NCI-H82 treated with DMSO at 0.1 percent for 48 hours (cell line): ENCODE measurements around the gene JPH4.
A peak's percentile ranks its signal among the peaks of the same experiment; 100 is the strongest.

Source experiments
- DNase-seq: peaks from one replicate; lab custom pipeline; 2025; ENCODE audit not compliant: unreplicated experiment; lab: John Stamatoyannopoulos, UW

JPH4 gene

GRCh38 chr14:23564876-23565275 is 13.7 kb downstream of the JPH4 start:
- no peak for DNase-seq

- DNase-seq, result no peak
Measured at GRCh38 chr14:23564181-23564812, 14.3 kb downstream of the JPH4 start.

- no peak for DNase-seq
Measured at GRCh38 chr14:23563473-23564180, 15.0 kb downstream of the JPH4 start.

- no peak for DNase-seq
Measured at GRCh38 chr14:23562822-23563472, 15.6 kb downstream of the JPH4 start.

GRCh38 chr14:23561873-23562821 is 16.4 kb downstream of the JPH4 start:
- DNase-seq, result no peak

- no peak for DNase-seq
Measured at GRCh38 chr14:23561259-23561658, 17.3 kb downstream of the JPH4 start.

GRCh38 chr14:23559926-23560520 is 18.6 kb downstream of the JPH4 start:
- no peak for DNase-seq

- DNase-seq, result peak; percentile 33
Measured at GRCh38 chr14:23559010-23559925, 19.3 kb downstream of the JPH4 start.

- DNase-seq, result no peak
Measured at GRCh38 chr14:23558346-23559009, 20.1 kb downstream of the JPH4 start.

- no peak for DNase-seq
Measured at GRCh38 chr14:23557946-23558345, 20.6 kb downstream of the JPH4 start.

- no peak for DNase-seq
Measured at GRCh38 chr14:23557521-23557920, 21.1 kb downstream of the JPH4 start.

GRCh38 chr14:23556700-23557440 is 21.7 kb downstream of the JPH4 start:
- no peak for DNase-seq

- DNase-seq, result peak; percentile 61
Measured at GRCh38 chr14:23555882-23556699, 22.5 kb downstream of the JPH4 start, which contains the start of gene THTPA. TSS of gene THTPA (plus strand) at chr14:23556271. CDS start at chr14:23556758, 487 bp downstream.

- DNase-seq, result no peak
Measured at GRCh38 chr14:23555533-23555881, 23.1 kb downstream of the JPH4 start.

- peak; percentile 59 for DNase-seq
Measured at GRCh38 chr14:23551266-23552028, 27.1 kb downstream of the JPH4 start, which contains the start of gene ZFHX2. TSS of gene ZFHX2 (minus strand) at chr14:23551765. CDS start at chr14:23535325, 16,440 bp downstream.

- no peak for DNase-seq
Measured at GRCh38 chr14:23550812-23551265, 27.8 kb downstream of the JPH4 start.
